GM10266 (cell line): Measurements from ENCODE around the gene OPCML.

ENCODE experiments used
- DNase-seq: peaks from one replicate; pipeline ENCODE4 v3.0.0; 2012; ENCODE audit errors: extremely low spot score
- CTCF ChIP-seq: IDR thresholded peaks from 2 replicates; pipeline ENCODE4 v1.5.1; 2012; ENCODE audit warnings: mild to moderate bottlenecking, low read depth; ENCODE audit not compliant: control insufficient read depth, insufficient read depth; ENCODE audit errors: missing control alignments

OPCML gene

GRCh38 chr11:133122256-133122655 lies 410.0 kb downstream of the OPCML start:
- DNase-seq, result no peak
- TF ChIP-seq CTCF, result no peak

GRCh38 chr11:133118563-133119268 lies 413.6 kb downstream of the OPCML start:
- no peak for TF ChIP-seq CTCF
- DNase-seq, result no peak

DNA sequence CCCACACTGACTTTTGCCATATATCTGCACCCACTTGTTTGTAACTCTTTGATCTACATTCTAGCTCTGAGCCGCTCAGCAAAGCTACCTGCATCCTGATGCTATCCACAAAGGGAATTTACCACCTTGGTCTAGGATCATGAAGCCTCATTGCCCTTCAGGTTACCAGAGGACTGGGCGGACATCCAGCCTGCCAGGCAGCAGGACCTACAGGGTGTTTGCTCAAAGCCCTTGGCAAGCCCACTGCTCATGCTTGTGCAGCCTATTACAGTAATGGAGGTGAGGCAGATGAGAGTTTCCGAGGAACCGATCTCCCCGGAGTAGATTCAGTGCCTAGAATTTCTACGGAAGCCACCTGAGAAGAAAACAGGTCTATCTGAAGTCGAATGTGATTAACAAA lies 417.2 kb downstream of the OPCML start:
- TF ChIP-seq CTCF, result no peak
- DNase-seq, result no peak

DNA sequence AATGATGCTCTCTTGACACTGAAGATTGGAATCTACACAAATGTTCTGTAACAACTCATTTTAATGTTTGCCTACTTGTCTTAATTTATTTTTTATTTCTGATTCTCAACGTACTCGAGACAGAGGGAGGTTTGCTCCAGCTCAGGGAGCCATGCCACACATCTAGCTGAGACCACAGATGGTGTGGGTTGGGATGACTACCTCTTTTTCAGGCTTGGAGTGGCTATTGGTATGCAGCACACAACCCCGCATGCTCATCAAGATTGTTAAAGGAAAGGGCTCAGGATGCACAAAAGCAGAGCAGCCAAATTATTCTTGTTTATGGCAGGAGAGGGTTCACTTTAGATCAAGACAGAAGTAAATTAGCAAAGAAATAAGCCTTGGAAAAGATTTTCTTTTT lies 424.5 kb downstream of the OPCML start:
- no peak for TF ChIP-seq CTCF
- no peak for DNase-seq

- no peak for TF ChIP-seq CTCF
- DNase-seq, result no peak
Observed at GRCh38 chr11:133107136-133107535, 425.2 kb downstream of the OPCML start.

DNA sequence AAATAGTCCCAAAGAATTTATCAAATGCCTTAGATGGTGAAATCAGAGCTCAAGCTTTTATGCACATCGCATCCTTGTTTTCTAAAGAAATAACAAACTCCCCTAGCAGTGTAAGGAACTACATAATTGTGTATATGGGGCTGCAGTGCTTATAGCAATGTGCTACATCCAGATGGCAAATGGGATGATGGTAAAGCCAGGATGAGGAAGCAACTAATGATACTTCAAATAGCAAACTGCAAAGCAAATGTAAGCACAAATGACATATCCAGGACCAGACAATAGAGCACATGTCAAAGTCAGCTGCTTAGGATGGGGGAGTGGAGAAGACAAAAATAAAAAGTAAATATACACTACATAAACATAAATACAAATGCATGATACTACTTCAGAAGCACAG lies 425.9 kb downstream of the OPCML start:
- TF ChIP-seq CTCF, result no peak
- DNase-seq, result no peak

GRCh38 chr11:133104009-133104744 lies 428.1 kb downstream of the OPCML start:
- no peak for TF ChIP-seq CTCF
- DNase-seq, result no peak
